Measurements from ENCODE around the gene TP73.

The TP73 gene

GRCh38 chr1:3651930-3652547 lies at the start of gene TP73:
TP73 (plus strand) TSS chr1:3652516; CDS start chr1:3682366, 29,850 bp downstream.
- DNase-seq (ENCODE audit: low spot score) = no peak

GRCh38 chr1:3603156-3603555 lies 49.2 kb upstream of the TP73 start:
- DNase-seq (ENCODE audit: low spot score) = no peak

- no peak for DNase-seq (ENCODE audit: low spot score)
Observed at GRCh38 chr1:3603571-3604467, 48.5 kb upstream of the TP73 start.

- DNase-seq (ENCODE audit: low spot score) = no peak
Observed at GRCh38 chr1:3604468-3604974, 47.8 kb upstream of the TP73 start.

DNA sequence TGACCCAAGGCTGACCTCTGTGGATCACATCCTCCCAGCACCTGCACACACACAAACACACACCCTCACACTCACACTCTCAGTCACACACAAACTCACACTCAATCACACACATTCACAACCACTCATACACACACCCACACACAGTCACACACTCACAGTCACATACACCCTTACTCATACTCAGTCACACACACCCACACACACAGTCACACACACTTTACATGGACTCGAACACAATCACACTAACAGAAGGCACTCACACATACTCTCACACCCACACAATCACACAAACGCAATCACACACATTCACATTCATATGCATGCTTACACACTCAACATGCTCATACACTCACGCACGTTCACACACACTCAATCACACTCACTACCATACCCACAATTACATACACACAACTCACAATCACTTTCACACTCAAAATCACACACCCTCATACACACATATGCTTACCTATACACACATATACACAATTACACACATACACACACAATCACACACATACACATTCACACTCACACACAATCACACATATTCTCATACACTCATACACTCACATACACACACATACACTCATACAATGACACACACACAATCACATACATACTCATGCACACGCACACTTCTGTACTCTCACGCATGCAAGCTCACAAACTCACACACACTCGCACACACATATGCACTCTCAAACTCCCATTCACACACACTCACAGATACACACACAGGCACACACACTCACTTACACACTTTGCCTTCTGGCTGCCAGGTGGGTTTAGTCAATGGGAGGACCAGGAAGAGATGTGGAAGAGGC lies 47.1 kb upstream of the TP73 start:
- DNase-seq (ENCODE audit: low spot score) = no peak

DNA sequence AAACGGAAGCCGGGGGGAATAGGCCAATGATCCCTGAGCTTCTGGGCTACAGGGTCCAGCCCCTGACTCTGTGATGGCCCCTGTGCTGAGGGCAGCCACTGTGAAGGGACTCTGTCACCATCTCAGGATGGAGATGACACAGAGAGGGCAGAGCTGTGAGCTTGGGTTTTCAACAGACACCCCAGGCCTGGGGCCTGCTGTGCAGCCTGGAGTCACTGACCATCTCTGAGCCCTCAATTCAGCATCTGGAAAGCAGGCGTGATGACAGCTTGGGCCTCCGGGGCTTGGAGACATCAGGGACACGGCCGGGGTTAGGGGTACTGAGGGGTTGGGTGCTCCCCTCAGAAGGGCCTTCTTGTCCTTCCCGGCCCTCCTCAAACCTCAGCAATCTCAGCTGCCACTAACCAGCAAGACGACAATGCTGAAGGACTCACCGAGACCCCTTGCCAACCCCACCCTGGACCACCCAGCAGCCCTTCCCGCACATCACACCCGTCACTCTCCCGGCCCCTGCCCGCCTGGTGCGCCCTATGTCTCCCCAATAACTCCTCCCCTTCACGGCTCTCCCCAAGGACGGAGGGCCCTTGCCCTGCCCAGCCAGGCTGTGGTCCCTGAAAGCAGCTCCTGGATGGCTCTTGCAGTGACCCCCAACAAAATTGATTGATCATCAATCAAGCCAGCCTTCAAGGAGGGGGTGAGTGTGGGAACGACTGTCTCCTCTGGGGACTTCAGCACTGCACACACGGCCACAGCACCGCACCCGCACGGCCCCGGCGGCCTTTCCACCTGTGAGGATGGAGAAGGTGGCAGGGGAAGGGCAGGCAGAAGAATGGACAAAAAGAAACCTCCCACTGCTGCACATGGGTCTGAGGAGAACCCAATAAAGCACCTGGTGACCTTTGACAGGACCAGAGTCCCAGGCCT lies 45.3 kb upstream of the TP73 start:
- DNase-seq (ENCODE audit: low spot score) = no peak

GRCh38 chr1:3607703-3608065 lies 44.6 kb upstream of the TP73 start:
- no peak for DNase-seq (ENCODE audit: low spot score)

DNA sequence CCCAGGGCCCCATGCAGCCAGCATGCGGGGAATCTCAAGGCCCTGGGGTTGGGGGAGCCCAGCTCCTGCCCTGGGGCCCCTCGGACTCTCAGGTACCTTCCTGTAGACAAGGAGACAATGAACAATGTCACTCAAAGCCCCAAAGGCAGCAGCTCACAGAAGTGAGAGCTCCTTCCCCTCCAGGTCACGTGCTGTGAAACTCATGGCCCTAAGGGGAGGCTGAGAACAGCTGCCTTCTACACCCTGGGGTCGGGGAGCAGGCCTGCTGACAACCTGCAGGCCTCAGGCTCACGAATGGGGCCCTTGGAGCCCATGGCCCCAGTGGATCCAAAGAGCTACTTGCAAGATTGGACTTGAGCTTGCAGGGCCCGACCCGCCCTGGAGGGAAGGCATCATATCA lies 44.2 kb upstream of the TP73 start:
- no peak for DNase-seq (ENCODE audit: low spot score)

DNA sequence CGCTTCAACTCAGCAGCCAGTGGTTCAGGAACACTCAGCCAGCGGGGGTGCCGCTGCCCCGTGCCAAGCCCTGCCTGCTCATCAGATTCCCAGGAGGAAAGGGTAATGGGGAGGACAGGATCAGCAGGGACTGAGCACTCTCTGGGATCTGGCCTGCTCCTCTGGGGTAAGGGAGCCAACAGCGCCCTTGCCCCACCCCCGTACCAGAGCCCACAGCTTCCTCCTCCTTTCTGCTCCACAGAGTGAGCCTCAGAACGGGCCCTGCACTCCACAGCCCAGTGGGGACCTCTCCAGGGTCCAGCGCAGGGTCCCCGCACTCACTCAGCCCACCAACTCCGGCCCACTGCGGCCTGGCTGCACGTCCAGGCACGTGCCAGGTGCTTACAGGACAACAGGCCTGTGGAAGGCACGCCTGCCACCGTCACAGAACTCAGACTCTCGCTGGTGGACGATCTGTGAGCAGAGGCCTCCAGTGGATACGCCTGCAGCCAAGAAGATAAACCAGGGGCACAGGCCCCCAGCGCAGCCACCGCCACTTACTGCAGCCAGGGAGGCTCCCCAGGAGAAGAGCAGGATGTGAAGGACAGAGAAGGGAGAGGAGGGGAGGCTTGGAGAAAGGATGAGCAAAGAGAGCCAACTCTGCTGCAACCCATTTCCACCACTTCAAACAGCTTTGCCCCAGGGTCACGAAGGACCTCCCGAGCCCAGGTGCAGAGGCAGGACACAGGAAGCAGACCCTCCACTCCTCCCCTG lies 43.1 kb upstream of the TP73 start:
- DNase-seq (ENCODE audit: low spot score) = no peak

DNA sequence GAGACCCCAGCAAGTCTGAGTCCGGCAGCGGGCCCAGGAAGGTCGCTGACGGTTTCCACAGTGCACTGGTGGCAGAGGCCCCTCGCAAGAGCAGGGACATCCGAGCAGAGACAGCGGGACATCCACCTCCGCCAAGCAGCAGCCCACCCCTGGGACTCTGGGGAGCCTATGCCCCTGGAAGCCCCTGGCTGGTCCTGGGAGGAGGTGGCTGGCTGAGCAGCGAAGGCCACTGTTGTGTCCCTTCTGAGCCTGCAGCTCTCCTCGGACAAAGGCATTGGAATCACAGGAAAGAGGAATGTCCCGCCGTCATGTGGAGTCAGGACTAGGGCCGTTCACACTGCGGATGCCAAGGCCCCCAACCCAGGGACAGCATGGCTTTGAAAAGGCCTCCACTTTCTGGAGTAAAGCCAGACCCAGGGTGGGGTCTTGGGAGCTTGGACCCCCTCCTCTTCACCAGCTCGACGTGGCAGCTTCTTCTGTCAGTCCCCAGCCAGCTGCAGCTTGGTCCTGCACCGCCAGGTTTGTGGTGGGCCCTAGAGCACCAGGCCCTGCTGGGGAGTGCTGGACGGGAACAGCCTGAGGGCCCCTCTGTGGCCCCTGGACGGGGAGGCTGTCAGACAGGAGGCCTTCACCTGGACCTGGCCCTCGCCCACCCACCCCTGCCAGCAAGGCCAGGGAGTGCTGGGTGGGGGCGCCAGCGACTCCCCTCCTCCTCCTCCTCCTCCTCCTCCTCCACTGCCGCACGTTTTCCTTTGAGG lies 42.4 kb upstream of the TP73 start:
- no peak for DNase-seq (ENCODE audit: low spot score)

DNA sequence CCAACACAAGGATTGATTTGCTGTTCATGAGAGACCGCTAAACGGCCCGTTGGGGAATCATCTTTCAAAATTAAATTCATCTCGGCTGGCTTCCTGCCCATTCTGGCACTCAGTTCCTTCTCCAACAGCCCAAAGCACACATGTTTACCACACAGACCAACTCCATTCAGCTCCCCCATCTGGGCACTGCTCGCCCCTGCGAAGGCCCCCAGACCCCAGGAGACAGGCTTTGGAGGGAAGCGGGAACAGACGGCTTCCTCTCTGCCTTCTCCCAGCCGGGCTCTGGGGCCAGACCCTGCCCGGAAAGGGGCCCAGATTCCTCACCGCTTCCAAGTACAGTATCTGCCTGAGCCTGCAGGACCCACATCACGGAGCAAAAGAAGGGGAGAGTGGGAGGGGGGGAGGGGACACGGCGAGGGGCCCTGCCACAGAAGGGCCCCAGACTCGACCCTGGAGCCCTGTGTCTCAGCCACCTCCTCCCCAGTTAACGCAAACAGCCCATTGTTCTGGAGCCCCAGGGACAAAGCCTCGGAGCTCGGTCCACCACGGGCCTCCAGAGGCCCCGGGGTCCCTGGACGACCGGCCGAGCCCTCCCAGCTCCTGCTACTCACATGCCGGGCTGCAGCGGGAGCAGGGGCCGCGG lies 41.7 kb upstream of the TP73 start:
- no peak for DNase-seq (ENCODE audit: low spot score)

- no peak for DNase-seq (ENCODE audit: low spot score)
Observed at GRCh38 chr1:3611170-3612019, 40.9 kb upstream of the TP73 start, which contains the start of gene MEGF6. MEGF6 (minus strand) TSS chr1:3611508; CDS start chr1:3611268, 240 bp downstream.

GRCh38 chr1:3612123-3612522 lies 40.2 kb upstream of the TP73 start:
- DNase-seq (ENCODE audit: low spot score) = no peak

DNA sequence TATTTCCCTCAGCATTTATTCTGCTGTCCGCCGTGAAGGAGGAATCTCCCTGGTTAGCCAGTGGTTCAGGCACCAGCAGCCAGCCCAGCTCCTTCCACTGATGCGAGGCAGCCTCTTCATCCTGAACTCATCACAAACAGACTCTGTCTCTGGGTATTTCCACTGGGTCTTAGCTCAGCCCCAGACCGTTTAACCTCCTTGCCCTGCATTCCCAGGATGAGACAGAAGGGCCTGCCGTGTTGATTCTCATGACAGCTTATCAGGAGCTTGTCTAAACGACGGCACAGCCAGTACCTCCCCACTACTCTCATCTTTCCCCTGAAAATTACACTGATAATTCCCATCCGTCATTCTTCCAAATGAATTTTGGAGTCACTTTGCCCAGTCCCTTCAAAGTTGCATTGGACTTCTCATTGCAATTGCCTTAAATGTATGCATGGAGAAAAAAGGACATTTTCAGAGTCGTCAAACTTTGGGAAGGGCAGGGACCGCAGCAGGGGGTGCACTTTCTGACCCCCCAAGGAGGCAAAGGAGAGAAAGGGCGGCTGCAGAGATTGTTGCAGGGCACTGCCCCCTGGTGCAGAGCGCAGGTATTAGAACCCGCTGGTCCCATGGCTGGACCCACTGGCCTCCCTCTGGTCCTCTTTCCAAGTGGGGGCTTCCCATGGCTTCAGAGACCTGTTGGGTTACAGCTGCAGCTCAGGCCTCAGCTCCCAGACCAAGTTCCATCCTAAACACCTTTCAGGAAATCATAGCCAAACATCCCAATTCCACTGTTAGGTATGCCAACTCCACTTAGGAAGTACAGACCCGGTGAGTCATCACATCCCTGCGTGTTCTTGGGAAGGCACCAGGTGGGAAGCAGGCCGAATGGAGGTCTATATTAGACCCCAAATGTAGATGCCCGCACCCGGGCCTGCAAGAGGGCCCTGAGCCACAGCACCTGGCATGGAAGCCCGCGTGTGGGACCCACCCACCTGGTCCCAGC lies 37.3 kb upstream of the TP73 start:
- DNase-seq (ENCODE audit: low spot score) = no peak

GRCh38 chr1:3616861-3617260 lies 35.5 kb upstream of the TP73 start:
- no peak for DNase-seq (ENCODE audit: low spot score)

GRCh38 chr1:3617806-3618345 lies 34.4 kb upstream of the TP73 start:
- no peak for DNase-seq (ENCODE audit: low spot score)

GRCh38 chr1:3618531-3618880 lies 33.8 kb upstream of the TP73 start:
- DNase-seq (ENCODE audit: low spot score) = no peak

All from hematopoietic multipotent progenitor cell treated with erythropoietin and hydrocortisone succinate and interleukin-3 and kit ligand, for 17 days (in vitro differentiated cells).